ENCODE measurements around the gene EYA3. TPM values are rescaled to one million over a fixed set of nuclear protein-coding genes. Genes with fewer than 3 reads are reported as not detected.
A peak's percentile ranks its signal among the peaks of the same experiment; 100 is the strongest.

EYA3 gene
- total RNA-seq, 2 donors from 2014 or later = 13.6 to 15.6 TPM

- Histone ChIP-seq H3K4me1 (peaks cover 0 to 39% of the 10 kb centered on the region in 2 donors), H3K27ac (peak overlapping the region in 1 of 2 donors; percentile 64)
Measured at GRCh38 chr1:28074892-28075511, 13.4 kb downstream of the EYA3 start.

DNA sequence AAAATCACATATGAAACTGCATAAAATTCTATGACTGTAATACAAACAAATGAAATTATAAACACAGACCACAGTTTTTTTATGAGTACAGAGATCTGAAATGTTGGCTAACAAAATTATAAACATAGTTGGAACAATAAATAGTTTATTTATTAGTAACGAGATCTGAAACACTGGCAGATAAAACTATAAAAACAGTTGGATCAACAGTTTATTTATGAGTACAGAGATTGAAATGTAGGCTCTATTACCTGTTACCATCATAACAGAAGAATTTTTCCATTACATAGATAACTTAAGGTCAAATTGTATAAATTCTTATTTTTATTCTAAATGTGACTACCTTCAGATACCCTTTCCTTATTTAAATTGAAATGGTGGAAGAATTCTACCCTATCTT is 14.5 kb downstream of the EYA3 start:
- no peak for DNase-seq (ENCODE audit: low spot score)
- Histone ChIP-seq H3K4me3 (no peak overlapping the region), H3K9me3 (no peaks in the 10 kb centered on the region), H3K4me1 (peaks cover 0 to 31% of the 10 kb centered on the region in 2 donors), H3K27me3 (no peaks in the 10 kb centered on the region), H3K36me3 (no peaks in the 10 kb centered on the region), H3K27ac (no peak overlapping the region)
- TF ChIP-seq, protein P1, sequence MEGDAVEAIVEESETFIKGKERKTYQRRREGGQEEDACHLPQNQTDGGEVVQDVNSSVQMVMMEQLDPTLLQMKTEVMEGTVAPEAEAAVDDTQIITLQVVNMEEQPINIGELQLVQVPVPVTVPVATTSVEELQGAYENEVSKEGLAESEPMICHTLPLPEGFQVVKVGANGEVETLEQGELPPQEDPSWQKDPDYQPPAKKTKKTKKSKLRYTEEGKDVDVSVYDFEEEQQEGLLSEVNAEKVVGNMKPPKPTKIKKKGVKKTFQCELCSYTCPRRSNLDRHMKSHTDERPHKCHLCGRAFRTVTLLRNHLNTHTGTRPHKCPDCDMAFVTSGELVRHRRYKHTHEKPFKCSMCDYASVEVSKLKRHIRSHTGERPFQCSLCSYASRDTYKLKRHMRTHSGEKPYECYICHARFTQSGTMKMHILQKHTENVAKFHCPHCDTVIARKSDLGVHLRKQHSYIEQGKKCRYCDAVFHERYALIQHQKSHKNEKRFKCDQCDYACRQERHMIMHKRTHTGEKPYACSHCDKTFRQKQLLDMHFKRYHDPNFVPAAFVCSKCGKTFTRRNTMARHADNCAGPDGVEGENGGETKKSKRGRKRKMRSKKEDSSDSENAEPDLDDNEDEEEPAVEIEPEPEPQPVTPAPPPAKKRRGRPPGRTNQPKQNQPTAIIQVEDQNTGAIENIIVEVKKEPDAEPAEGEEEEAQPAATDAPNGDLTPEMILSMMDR (IDR thresholded peaks at IDR 0.05) = no peak

More at GRCh38 chr1:28074892-28075511, 13.4 kb downstream of the EYA3 start:
- Histone ChIP-seq H3K36me3 (peaks cover 4% of the 10 kb centered on the region), H3K9me3 (no peaks in the 10 kb centered on the region), H3K4me3 (no peak overlapping the region), H3K27me3 (no peaks in the 10 kb centered on the region)
- no peak for DNase-seq (ENCODE audit: low spot score)
- TF ChIP-seq, protein P1 (IDR thresholded peaks at IDR 0.05) = no peak

GRCh38 chr1:28071813-28072212 is 16.6 kb downstream of the EYA3 start:
- Histone ChIP-seq H3K4me3 (no peak overlapping the region), H3K27me3 (no peaks in the 10 kb centered on the region), H3K36me3 (no peaks in the 10 kb centered on the region), H3K27ac (no peak overlapping the region), H3K9me3 (no peaks in the 10 kb centered on the region), H3K4me1 (peaks cover 0 to 19% of the 10 kb centered on the region in 2 donors)
- TF ChIP-seq, protein P1 (IDR thresholded peaks at IDR 0.05) = no peak
- no peak for DNase-seq (ENCODE audit: low spot score)

DNA sequence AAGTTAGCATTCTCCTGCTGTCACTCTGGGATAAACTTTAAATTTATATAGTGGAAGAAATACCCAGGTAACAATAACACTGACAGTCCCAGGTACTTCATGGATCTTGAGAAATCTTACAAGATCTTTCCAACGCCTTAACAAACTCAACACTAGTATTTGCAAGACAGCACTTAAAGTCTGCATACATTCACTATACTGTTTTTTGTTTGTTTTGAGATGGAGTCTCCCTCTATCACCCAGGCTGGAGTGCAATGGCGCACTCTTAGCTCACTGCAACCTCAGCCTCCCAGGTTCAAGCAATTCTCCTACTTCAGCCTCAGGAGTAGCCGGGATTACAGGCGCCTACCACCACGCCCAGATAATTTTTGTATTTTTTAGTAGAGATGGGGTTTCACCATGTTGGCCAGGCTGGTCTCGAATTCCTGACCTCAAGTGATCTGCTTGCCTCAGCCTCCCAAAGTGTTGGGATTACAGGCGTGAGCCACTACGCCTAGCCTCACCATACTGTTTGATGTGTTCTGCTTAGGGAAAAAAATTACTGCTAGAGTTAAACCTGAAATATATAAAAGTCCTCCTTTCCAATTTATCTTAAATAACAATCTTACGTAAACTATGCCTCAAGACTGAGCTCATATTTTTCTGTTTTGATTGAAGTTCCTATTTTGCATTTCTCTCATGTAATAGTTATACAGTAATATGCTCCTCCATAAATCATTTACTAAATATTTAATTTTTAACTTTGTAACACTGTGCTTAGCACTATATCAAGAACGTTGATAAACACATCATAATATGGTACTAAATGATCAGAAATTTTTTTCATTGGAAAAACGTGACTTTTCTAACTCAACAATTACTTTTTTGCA is 17.5 kb downstream of the EYA3 start:
- Histone ChIP-seq H3K27ac (no peak overlapping the region), H3K27me3 (no peaks in the 10 kb centered on the region), H3K9me3 (no peaks in the 10 kb centered on the region), H3K4me1 (peaks cover 0 to 14% of the 10 kb centered on the region in 2 donors), H3K4me3 (no peak overlapping the region), H3K36me3 (no peaks in the 10 kb centered on the region)
- no peak for DNase-seq (ENCODE audit: low spot score)
- TF ChIP-seq, protein P1 (IDR thresholded peaks at IDR 0.05) = no peak

DNA sequence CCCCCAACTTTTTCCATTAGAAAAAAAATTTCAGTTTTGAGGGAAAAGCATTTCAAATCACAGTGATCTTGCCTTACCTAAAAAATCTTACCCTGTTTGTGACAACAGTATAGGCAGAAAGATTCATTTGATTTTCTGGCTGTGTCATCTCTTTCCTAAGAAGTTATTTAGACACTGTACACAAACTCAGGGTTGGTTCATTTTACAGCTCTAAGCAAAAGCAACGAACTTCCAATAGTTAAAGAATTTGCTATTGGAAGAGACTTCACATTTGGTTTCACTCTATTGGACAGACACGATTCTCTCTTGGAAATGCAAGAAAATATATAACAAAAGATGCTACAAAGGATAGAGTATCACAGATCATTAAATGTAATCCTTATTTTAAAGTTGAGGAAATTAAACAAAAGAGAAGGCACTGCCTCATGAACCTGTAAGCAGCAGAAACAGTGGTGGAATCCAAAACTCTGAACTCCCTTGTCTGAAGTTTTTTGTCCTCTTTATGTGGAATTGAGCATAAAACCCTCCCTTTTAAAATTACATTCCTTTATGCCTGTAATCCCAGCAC is 20.8 kb downstream of the EYA3 start:
- no peaks in the 10 kb centered on the region for H3K9me3 ChIP-seq
- no peak for DNase-seq (ENCODE audit: low spot score)
- no peaks in the 10 kb centered on the region for H3K27me3 ChIP-seq
- TF ChIP-seq, protein P1 (IDR thresholded peaks at IDR 0.05) = no peak
- no peak overlapping the region for H3K4me3 ChIP-seq
- H3K27ac ChIP-seq = no peak overlapping the region
- H3K4me1 ChIP-seq = peaks cover 0 to 4% of the 10 kb centered on the region in 2 donors
- H3K36me3 ChIP-seq = no peaks in the 10 kb centered on the region

All from right atrium auricular region (tissue), 2 donors.